Ovary (tissue), 3 donors: ENCODE measurements around the gene PPAT.

Experiments used
- EP300 ChIP-seq: sonication (generic); formaldehyde crosslinking; IDR thresholded peaks from one replicate; pipeline ENCODE4 v1.6.1; 2017; ENCODE audit warnings: antibody characterized with exemption
- TF ChIP-seq, protein P1 (sequence below), 3 donors: fragments of 450-650 bp in 2 of 3; fragments of 200-600 bp in 1 of 3; IDR thresholded peaks; one replicate each; pipeline versions ENCODE4 v1.5.1 to v1.8.0; 2016 to 2022; ENCODE audit warnings: antibody characterized with exemption in 3 of 3, mild to moderate bottlenecking in 1 of 3
- donor health status: DM: no; HTN: no; CAD: no.

DNA sequence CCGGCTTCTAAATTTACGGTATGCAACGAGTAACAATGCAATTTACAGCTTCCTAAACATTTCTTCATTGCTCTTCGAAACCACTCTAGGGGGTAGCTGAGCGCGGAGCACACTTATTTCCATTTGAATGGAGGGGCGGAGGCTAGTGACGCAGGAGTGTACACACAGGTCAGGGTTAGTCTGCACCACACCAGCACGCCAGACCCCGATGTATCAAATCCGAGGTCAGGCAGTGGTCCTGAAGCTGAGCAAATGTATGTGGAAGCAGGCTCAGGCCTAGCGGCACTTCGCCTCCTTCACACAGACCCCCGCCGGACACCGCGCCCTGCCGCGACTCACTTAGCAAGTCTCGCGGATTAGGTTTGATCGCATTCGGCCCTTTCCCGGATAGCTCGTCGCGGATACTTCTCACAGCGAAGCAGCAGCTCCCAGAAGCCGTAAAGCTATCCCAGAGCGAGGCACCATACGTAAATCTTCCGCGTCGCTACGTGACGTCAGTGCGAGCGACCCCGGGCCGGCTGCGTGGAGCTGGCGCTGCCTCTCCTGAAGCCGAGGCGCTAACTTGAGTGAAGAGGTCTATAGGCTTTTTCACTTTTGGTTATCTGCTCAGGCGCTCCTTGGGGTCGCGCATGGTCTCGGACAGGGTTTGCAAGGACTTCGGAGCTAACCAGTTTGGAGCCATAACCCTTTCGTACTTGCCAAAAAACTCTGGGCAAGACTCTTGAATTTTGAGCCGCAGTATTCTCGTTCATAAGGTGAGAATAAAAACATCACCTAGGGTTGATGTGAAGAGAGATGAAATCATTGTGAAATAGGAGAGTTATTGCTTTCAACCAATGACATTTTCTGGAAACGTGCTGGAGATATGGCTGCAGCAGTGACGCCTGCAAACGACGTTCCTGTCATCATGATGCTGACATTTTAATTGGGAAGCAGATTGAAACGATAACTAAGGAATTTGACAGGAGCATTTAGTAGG is 48.1 kb downstream of the PPAT start, which contains the start of gene AASDH:
- TF ChIP-seq, protein P1, sequence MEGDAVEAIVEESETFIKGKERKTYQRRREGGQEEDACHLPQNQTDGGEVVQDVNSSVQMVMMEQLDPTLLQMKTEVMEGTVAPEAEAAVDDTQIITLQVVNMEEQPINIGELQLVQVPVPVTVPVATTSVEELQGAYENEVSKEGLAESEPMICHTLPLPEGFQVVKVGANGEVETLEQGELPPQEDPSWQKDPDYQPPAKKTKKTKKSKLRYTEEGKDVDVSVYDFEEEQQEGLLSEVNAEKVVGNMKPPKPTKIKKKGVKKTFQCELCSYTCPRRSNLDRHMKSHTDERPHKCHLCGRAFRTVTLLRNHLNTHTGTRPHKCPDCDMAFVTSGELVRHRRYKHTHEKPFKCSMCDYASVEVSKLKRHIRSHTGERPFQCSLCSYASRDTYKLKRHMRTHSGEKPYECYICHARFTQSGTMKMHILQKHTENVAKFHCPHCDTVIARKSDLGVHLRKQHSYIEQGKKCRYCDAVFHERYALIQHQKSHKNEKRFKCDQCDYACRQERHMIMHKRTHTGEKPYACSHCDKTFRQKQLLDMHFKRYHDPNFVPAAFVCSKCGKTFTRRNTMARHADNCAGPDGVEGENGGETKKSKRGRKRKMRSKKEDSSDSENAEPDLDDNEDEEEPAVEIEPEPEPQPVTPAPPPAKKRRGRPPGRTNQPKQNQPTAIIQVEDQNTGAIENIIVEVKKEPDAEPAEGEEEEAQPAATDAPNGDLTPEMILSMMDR (IDR thresholded peaks at IDR 0.05), result no peak
- TF ChIP-seq EP300, result no peak
